Measurements from ENCODE around the gene FAM20A.
"Not testable (repeated sequence)": the region's sequence is repeated elsewhere in the genome, so short reads cannot be mapped to it uniquely, and the experiment has no call there.

The FAM20A gene

GRCh38 chr17:68492394-68493054 lies 108.6 kb downstream of the FAM20A start:
- not testable (repeated sequence) for DNase-seq (ENCODE audit: low spot score)

- no peak for DNase-seq (ENCODE audit: low spot score)
These were observed 109.6 kb downstream of the FAM20A start for GRCh38 chr17:68491381-68492231.

- no peak for DNase-seq (ENCODE audit: low spot score)
These were observed 111.2 kb downstream of the FAM20A start for GRCh38 chr17:68489919-68490318.
